Measurements from ENCODE around the gene EIPR1.

Gene EIPR1

GRCh38 chr2:3325458-3326181 is 52.0 kb downstream of the EIPR1 start:
- no peak for DNase-seq (ENCODE audit: low read depth)
- no peak overlapping the region for H3K4me3 ChIP-seq (ENCODE audit: low read depth, low read length)
- TF ChIP-seq CTCF (IDR thresholded peaks at IDR 0.05; ENCODE audit: control insufficient read depth, extremely low read depth, insufficient read depth): no peak

- H3K4me3 ChIP-seq (ENCODE audit: low read depth, low read length): no peak overlapping the region
- TF ChIP-seq CTCF (IDR thresholded peaks at IDR 0.05; ENCODE audit: control insufficient read depth, extremely low read depth, insufficient read depth): no peak
These were observed 53.0 kb downstream of the EIPR1 start for GRCh38 chr2:3324404-3325281.

GRCh38 chr2:3324036-3324386 is 53.6 kb downstream of the EIPR1 start:
- DNase-seq (ENCODE audit: low read depth): no peak
- TF ChIP-seq CTCF (IDR thresholded peaks at IDR 0.05; ENCODE audit: control insufficient read depth, extremely low read depth, insufficient read depth): no peak
- H3K4me3 ChIP-seq (ENCODE audit: low read depth, low read length): no peak overlapping the region

More at GRCh38 chr2:3324404-3325281, 53.0 kb downstream of the EIPR1 start:
- DNase-seq (ENCODE audit: low read depth): no peak

- no peak for TF ChIP-seq CTCF (IDR thresholded peaks at IDR 0.05; ENCODE audit: control insufficient read depth, extremely low read depth, insufficient read depth)
- no peak overlapping the region for H3K4me3 ChIP-seq (ENCODE audit: low read depth, low read length)
- no peak for DNase-seq (ENCODE audit: low read depth)
These were observed 54.1 kb downstream of the EIPR1 start for GRCh38 chr2:3323360-3324035.

- no peak for DNase-seq (ENCODE audit: low read depth)
- no peak overlapping the region for H3K4me3 ChIP-seq (ENCODE audit: low read depth, low read length)
- no peak for TF ChIP-seq CTCF (IDR thresholded peaks at IDR 0.05; ENCODE audit: control insufficient read depth, extremely low read depth, insufficient read depth)
These were observed 55.2 kb downstream of the EIPR1 start for GRCh38 chr2:3322311-3322970.

- H3K4me3 ChIP-seq (ENCODE audit: low read depth, low read length): no peak overlapping the region
- TF ChIP-seq CTCF (IDR thresholded peaks at IDR 0.05; ENCODE audit: control insufficient read depth, extremely low read depth, insufficient read depth): no peak
- no peak for DNase-seq (ENCODE audit: low read depth)
These were observed 55.8 kb downstream of the EIPR1 start for GRCh38 chr2:3321825-3322224.

All from LNCaP clone FGC (cell line).